Uterus (tissue), 2 donors: ENCODE measurements around the gene NR6A1.

ENCODE experiments used
- CTCF ChIP-seq, 4 experiments: fragments of 200-600 bp in 2 of 4; fragments of 450-650 bp in 2 of 4; sonication (generic) in 2 of 4; IDR thresholded peaks; one replicate each; pipeline ENCODE4 v1.5.1; 2016 to 2019; ENCODE audit warnings: antibody characterized with exemption in 4 of 4, mild to moderate bottlenecking in 2 of 4, moderate library complexity in 1 of 4
- POLR2A ChIP-seq, 2 donors: fragments of 450-650 bp; IDR thresholded peaks; one replicate each; pipeline ENCODE4 v1.6.1; 2016; ENCODE audit warnings: antibody characterized with exemption in 2 of 2, mild to moderate bottlenecking in 1 of 2, moderate library complexity in 1 of 2

DNA sequence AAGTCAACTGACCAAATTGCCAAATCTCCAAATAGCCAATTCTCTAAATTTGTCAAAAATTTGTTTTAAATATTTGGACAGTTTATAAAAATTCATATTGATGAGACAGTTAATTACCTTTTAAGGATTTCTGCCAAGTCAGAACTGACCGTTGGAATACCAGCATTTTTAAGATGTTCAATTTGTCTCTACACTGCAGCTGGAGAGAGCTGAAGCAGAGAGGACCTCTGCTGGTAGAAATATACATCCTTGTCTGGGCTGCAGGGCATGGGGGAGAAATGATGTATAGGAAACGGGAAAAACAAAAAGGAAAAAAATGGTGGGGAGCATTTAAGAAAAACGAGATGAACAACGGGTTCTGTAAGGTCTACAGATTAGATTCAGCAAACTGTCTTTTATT, 16.8 kb downstream of the NR6A1 start:
- TF ChIP-seq CTCF (IDR thresholded peaks at IDR 0.05) (peak in 1 of 4 experiments; percentile 5), POLR2A (IDR thresholded peaks at IDR 0.05) (no peak)
